DMS114 treated with DMSO at 0.1 percent for 48 hours (cell line): ENCODE data around the gene TFAP2A.

Experiments used
- DNase-seq: peaks from one replicate; lab custom pipeline; 2025; ENCODE audit not compliant: unreplicated experiment; lab: John Stamatoyannopoulos, UW

The TFAP2A gene

GRCh38 chr6:10414756-10415616 lies at the start of gene TFAP2A:
Gene TFAP2A, minus strand, starts transcription at chr6:10415074. Its CDS starts 83 bp downstream, at chr6:10414991.
- peak; percentile 82 for DNase-seq

- DNase-seq, result no peak
Observed at GRCh38 chr6:10463491-10464481, 48.9 kb upstream of the TFAP2A start.

- no peak for DNase-seq
Observed at GRCh38 chr6:10463040-10463439, 48.2 kb upstream of the TFAP2A start.

DNA sequence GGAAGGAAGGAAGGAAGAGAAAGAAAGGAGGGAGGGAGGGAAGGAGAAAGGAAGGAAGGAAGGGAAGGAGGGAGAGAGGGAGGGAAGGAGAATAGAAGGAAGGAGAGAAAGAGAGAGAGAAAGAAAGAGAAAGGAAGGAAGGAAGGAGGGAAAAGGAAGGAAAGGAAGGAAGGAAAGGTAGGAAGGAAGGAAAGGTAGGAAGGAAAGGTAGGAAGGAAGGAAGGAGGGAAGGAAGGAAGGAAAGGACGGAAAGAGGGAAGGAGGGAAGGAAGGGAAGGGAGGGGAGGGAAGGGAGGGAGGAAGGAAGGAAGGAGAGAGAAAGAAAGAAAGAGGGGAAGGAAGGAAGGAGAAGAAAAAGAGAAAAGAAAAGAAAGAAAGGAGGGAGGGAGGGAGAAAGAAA lies 47.0 kb upstream of the TFAP2A start:
- DNase-seq, result no peak

DNA sequence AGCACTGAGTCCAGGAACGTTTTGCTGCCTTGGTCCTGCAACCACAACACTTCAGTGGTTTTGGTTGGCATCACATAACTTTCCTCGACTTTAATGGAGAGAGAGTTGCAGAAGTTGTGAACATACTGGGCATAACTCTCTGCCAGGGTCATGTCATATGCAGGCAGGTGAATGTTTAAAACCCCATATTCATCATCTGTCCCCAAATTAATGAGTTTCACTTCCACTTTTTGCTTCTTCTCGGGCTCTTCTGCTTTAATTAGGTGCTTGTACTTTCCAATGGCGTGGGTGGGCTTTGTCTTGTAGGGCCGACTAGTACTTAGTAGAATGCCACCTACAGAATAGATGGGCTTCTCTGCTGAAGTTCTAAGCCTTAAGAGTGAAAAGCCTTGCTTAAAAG lies 45.2 kb upstream of the TFAP2A start:
- DNase-seq, result no peak

DNA sequence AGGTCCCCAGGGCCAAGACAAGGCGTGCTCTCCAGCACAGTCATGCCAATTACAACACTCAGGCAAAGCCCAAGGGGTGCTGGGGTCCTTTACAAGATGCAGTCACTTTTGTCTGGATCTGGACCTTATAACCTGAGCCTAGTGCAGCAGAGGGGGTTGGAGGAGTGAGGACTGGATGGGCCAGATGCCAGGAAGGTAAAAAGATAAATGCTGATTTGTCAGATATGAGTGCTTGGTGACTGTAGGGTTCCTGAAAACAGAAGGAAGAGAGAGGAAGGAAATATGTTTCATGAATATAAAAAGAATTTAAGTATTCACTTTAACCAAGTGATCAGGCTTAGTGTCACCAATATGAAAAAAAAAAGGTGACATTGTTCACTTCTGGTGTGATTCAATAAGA lies 43.4 kb upstream of the TFAP2A start:
- DNase-seq, result no peak

DNA sequence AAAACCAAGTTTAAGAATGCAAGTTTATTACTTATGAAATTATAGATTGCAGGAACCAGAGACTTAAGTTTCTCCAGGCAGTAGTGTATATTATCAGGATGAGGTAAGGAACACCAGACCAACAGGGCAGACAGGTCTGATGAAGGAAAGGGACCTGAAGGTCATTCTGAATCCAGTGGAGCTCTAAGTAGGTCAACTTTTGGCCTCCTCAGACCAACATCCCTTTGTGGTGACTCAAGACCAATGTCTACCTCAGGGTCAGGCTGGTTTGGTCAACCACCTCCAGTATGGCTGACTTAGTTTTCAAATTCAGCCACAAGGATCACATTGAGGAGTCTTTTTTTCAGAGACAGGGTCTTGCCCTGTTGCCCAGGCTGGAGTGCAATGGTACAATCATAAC lies 38.7 kb upstream of the TFAP2A start:
- no peak for DNase-seq

- no peak for DNase-seq
Observed at GRCh38 chr6:10451828-10452509, 37.1 kb upstream of the TFAP2A start.

DNA sequence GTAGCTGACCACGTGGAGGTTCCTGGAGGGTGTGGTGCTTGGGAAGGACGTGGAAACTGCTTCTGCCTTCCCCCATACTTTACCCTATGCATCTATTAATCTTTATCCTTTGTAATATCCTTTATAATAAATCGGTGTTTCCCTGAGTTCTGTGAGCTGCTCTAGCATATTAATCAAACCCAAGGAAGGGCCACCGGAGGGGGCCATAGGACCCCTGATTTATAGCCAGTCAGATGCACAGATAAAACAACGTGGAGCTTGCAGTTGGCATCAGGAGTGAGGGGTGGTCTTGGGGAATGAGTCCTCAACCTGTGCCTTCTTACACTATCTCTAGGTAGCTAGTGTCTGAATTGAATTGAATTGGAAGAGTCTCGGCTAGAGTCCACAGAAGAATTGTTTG lies 36.5 kb upstream of the TFAP2A start:
- DNase-seq, result no peak

- DNase-seq, result no peak
Observed at GRCh38 chr6:10449751-10450150, 34.9 kb upstream of the TFAP2A start.

GRCh38 chr6:10448096-10448495 lies 33.2 kb upstream of the TFAP2A start:
- no peak for DNase-seq

- DNase-seq, result no peak
Observed at GRCh38 chr6:10446548-10446947, 31.7 kb upstream of the TFAP2A start.

GRCh38 chr6:10441655-10442009 lies 26.8 kb upstream of the TFAP2A start:
- no peak for DNase-seq

GRCh38 chr6:10441004-10441654 lies 26.3 kb upstream of the TFAP2A start:
- DNase-seq, result no peak

GRCh38 chr6:10437891-10438290 lies 23.0 kb upstream of the TFAP2A start:
- DNase-seq, result no peak

- DNase-seq, result no peak
Observed at GRCh38 chr6:10434235-10434634, 19.4 kb upstream of the TFAP2A start.

- no peak for DNase-seq
Observed at GRCh38 chr6:10433322-10433721, 18.4 kb upstream of the TFAP2A start.

- no peak for DNase-seq
Observed at GRCh38 chr6:10431423-10432164, 16.7 kb upstream of the TFAP2A start.

GRCh38 chr6:10429638-10430427 lies 15.0 kb upstream of the TFAP2A start:
- peak; percentile 82 for DNase-seq
